DMS79 (cell line): ENCODE measurements around the gene KIRREL1.

ENCODE experiments used
- DNase-seq: peaks from one replicate; lab custom pipeline; 2025; lab: John Stamatoyannopoulos, UW

The KIRREL1 gene

GRCh38 chr1:157975228-157975950 lies 18.1 kb upstream of the KIRREL1 start:
- no peak for DNase-seq

- DNase-seq: no peak
These were observed 16.6 kb upstream of the KIRREL1 start for GRCh38 chr1:157976888-157977287.

GRCh38 chr1:157978586-157979403 lies 14.7 kb upstream of the KIRREL1 start:
- DNase-seq: no peak

- DNase-seq: no peak
These were observed 11.3 kb upstream of the KIRREL1 start for GRCh38 chr1:157982136-157982535.

- no peak for DNase-seq
These were observed 9.7 kb upstream of the KIRREL1 start for GRCh38 chr1:157983787-157984186.

- DNase-seq: no peak
These were observed 9.0 kb upstream of the KIRREL1 start for GRCh38 chr1:157984469-157984868.

GRCh38 chr1:157985473-157985872 lies 8.0 kb upstream of the KIRREL1 start:
- no peak for DNase-seq

GRCh38 chr1:157988002-157988401 lies 5.4 kb upstream of the KIRREL1 start:
- DNase-seq: no peak

- DNase-seq: no peak
These were observed 1.2 kb upstream of the KIRREL1 start for GRCh38 chr1:157992031-157992832.

- no peak for DNase-seq
These were observed 655 bp upstream of the KIRREL1 start for GRCh38 chr1:157992833-157993146.

GRCh38 chr1:157993918-157994605 lies 617 bp downstream of the KIRREL1 start:
- no peak for DNase-seq

- DNase-seq: no peak
These were observed 1.5 kb downstream of the KIRREL1 start for GRCh38 chr1:157994704-157995582.

- no peak for DNase-seq
These were observed 2.2 kb downstream of the KIRREL1 start for GRCh38 chr1:157995583-157996169.

GRCh38 chr1:157996433-157996832 lies 3.0 kb downstream of the KIRREL1 start:
- no peak for DNase-seq

- DNase-seq: no peak
These were observed 7.1 kb downstream of the KIRREL1 start for GRCh38 chr1:158000507-158000906.

GRCh38 chr1:158002022-158002630 lies 8.7 kb downstream of the KIRREL1 start:
- DNase-seq: no peak

- DNase-seq: no peak
These were observed 9.4 kb downstream of the KIRREL1 start for GRCh38 chr1:158002631-158003405.

- DNase-seq: no peak
These were observed 10.0 kb downstream of the KIRREL1 start for GRCh38 chr1:158003406-158003800.

- DNase-seq: no peak
These were observed 11.8 kb downstream of the KIRREL1 start for GRCh38 chr1:158005224-158005623.

- no peak for DNase-seq
These were observed 13.7 kb downstream of the KIRREL1 start for GRCh38 chr1:158007180-158007579.
